Measurements from ENCODE around the gene RAPGEF1. TPM values are rescaled to one million over a fixed set of nuclear protein-coding genes. Genes with fewer than 3 reads are reported as not detected.
A peak's percentile ranks its signal among the peaks of the same experiment; 100 is the strongest.

Gene RAPGEF1
- total and polyA plus RNA-seq, 12 donors = 39.6 to 135 (median 111) TPM

GRCh38 chr9:131590907-131591844 is 148.7 kb downstream of the RAPGEF1 start:
- Histone ChIP-seq H3K36me3 (peaks cover 0 to 91% (median 54%) of the 10 kb centered on the region in 9 donors), H3K4me3 (no peak overlapping the region), H3K9me3 (no peaks in the 10 kb centered on the region), H3K27ac (peak overlapping the region in 1 of 10 donors; percentile 50), H3K27me3 (no peaks in the 10 kb centered on the region), H3K4me1 (peaks cover 0 to 32% (median 4%) of the 10 kb centered on the region in 9 donors)
- ATAC-seq = peak; percentile 85 to 93 (median 90)
- peak; percentile 74 to 92 (median 84) for TF ChIP-seq CTCF (IDR thresholded peaks at IDR 0.05)
- DNase-seq = peak; percentile 73 to 86
- intact Hi-C loops (cut with DNase I) = loop anchor here in 7 of 10 donors (1.0 to 5.0 kb wide), 3 partner anchors 149 to 151 kb away; partner anchors contain the start of gene RAPGEF1 (in 7 of the 7)
- 70 to 73% methylated on average over 21 of the region's 21 CpGs for WGBS, 2 donors

- intact Hi-C loops (cut with DNase I) = loop anchor here in 4 of 10 donors (2.0 to 5.0 kb wide), 2 partner anchors 150 to 152 kb away; partner anchors contain the start of gene RAPGEF1 (in 4 of the 4)
- peaks cover 0 to 29% (median 4%) of the 10 kb centered on the region in 9 donors for H3K4me1 ChIP-seq
- H3K36me3 ChIP-seq = peaks cover 0 to 89% (median 47%) of the 10 kb centered on the region in 9 donors
- no peaks in the 10 kb centered on the region for H3K9me3 ChIP-seq
- H3K27ac ChIP-seq = peak overlapping the region in 1 of 10 donors; percentile 50
- no peak for TF ChIP-seq CTCF (IDR thresholded peaks at IDR 0.05)
- no peaks in the 10 kb centered on the region for H3K27me3 ChIP-seq
- 85 to 87% methylated on average over 13 of the region's 13 CpGs for WGBS, 2 donors
- ATAC-seq = peak in 2 of 8 donors; percentile 7 to 8
- H3K4me3 ChIP-seq = no peak overlapping the region
- no peak for DNase-seq
Measured at GRCh38 chr9:131590449-131590848, 149.4 kb downstream of the RAPGEF1 start.

GRCh38 chr9:131589993-131590392 is 149.9 kb downstream of the RAPGEF1 start:
- Histone ChIP-seq H3K4me3 (no peak overlapping the region), H3K27ac (peak overlapping the region in 1 of 10 donors; percentile 50), H3K27me3 (no peaks in the 10 kb centered on the region), H3K9me3 (no peaks in the 10 kb centered on the region), H3K4me1 (peaks cover 0 to 29% (median 4%) of the 10 kb centered on the region in 9 donors), H3K36me3 (peaks cover 0 to 89% (median 42%) of the 10 kb centered on the region in 9 donors)
- intact Hi-C loops (cut with DNase I) = loop anchor here in 5 of 10 donors (2.0 to 5.0 kb wide), 2 partner anchors 151 to 152 kb away; partner anchors contain the start of gene RAPGEF1 (in 5 of the 5)
- no peak for DNase-seq
- no peak for ATAC-seq
- TF ChIP-seq CTCF (IDR thresholded peaks at IDR 0.05) = no peak
- WGBS, 2 donors = 91 to 95% methylated on average over 14 of the region's 14 CpGs

GRCh38 chr9:131589124-131589711 is 150.7 kb downstream of the RAPGEF1 start:
- Histone ChIP-seq H3K4me3 (no peak overlapping the region), H3K36me3 (peaks cover 0 to 89% (median 38%) of the 10 kb centered on the region in 9 donors), H3K27me3 (no peaks in the 10 kb centered on the region), H3K9me3 (no peaks in the 10 kb centered on the region), H3K4me1 (peaks cover 0 to 33% (median 4%) of the 10 kb centered on the region in 9 donors), H3K27ac (no peak overlapping the region)
- TF ChIP-seq CTCF (IDR thresholded peaks at IDR 0.05) = no peak
- WGBS, 2 donors = 83 to 87% methylated on average over 16 of the region's 16 CpGs
- ATAC-seq = peak in 1 of 8 donors; percentile 11
- intact Hi-C loops (cut with DNase I) = loop anchor here in 1 of 10 donors (2.0 kb wide), 1 partner anchor 152 kb away; the partner anchor contains the start of gene RAPGEF1
- DNase-seq = no peak
